MM.1S (cell line): ENCODE results near the gene PDCD7.

ENCODE experiments used
- DNase-seq: peaks from one replicate; pipeline ENCODE4 v3.0.0-alpha.2; 2015
- H2AFZ ChIP-seq: fragments of 300-600 bp; sonication (generic); 2 replicates; pipeline ENCODE4 v1.6.0; 2016; ENCODE audit warnings: antibody characterized with exemption, low read length
- H3F3A ChIP-seq: fragments of 300-600 bp; sonication (generic); 2 replicates; pipeline ENCODE4 v1.6.1; 2016; ENCODE audit warnings: mild to moderate bottlenecking, antibody characterized with exemption, low read length, moderate library complexity, mixed read lengths; ENCODE audit not compliant: insufficient read depth
- H3K27ac ChIP-seq: fragments of 300-600 bp; sonication (generic); 2 replicates; pipeline ENCODE4 v1.5.1; 2016; ENCODE audit warnings: mild to moderate bottlenecking, low read length
- H3K27me3 ChIP-seq: fragments of 300-600 bp; sonication (generic); replicated peaks from 2 replicates; pipeline ENCODE4 v1.6.0; 2016; ENCODE audit warnings: low read length; ENCODE audit not compliant: insufficient read depth
- H3K36me3 ChIP-seq: fragments of 300-600 bp; sonication (generic); replicated peaks from 2 replicates; pipeline ENCODE4 v1.6.1; 2016; ENCODE audit warnings: mild to moderate bottlenecking, low read length, mixed read lengths; ENCODE audit not compliant: insufficient read depth
- H3K4me1 ChIP-seq: fragments of 300-600 bp; sonication (generic); 2 replicates; pipeline ENCODE4 v1.6.1; 2016; ENCODE audit warnings: low read length, mixed read lengths
- H3K4me2 ChIP-seq: fragments of 300-600 bp; sonication (generic); 2 replicates; pipeline ENCODE4 v1.6.0; 2016; ENCODE audit warnings: low read depth, low read length
- H3K4me3 ChIP-seq: fragments of 300-600 bp; sonication (generic); 2 replicates; pipeline ENCODE4 v1.5.1; 2016; ENCODE audit warnings: low read length, mixed read lengths
- H3K79me2 ChIP-seq: fragments of 300-600 bp; sonication (generic); 2 replicates; pipeline ENCODE4 v1.6.1; 2016; ENCODE audit warnings: mixed run types, low read length, mixed read lengths
- H3K9ac ChIP-seq: fragments of 300-600 bp; sonication (generic); 2 replicates; pipeline ENCODE4 v1.6.1; 2016; ENCODE audit warnings: low read length, mixed read lengths
- H3K9me2 ChIP-seq: fragments of 300-600 bp; sonication (generic); replicated peaks from 2 replicates; pipeline ENCODE4 v1.6.1; 2016; ENCODE audit warnings: mild to moderate bottlenecking, low read length, mixed read lengths; ENCODE audit not compliant: insufficient read depth
- H3K9me3 ChIP-seq: fragments of 300-600 bp; sonication (generic); replicated peaks from 2 replicates; pipeline ENCODE4 v1.6.1; 2016; ENCODE audit warnings: mild to moderate bottlenecking, low read length, mixed read lengths; ENCODE audit not compliant: insufficient read depth
- H4K20me1 ChIP-seq: fragments of 300-600 bp; sonication (generic); 2 replicates; pipeline ENCODE4 v1.6.1; 2016; ENCODE audit warnings: mild to moderate bottlenecking, low read length, moderate library complexity, mixed read lengths; ENCODE audit not compliant: insufficient read depth
- EZH2 ChIP-seq: fragments of 300-600 bp; sonication (generic); optimal IDR thresholded peaks from 2 replicates; pipeline ENCODE3; 2017; ENCODE audit warnings: low read depth, mild to moderate bottlenecking, antibody characterized with exemption, low read length, mixed read lengths
- EZH2phosphoT487 ChIP-seq: fragments of 300-600 bp; sonication (generic); IDR thresholded peaks from 2 replicates; pipeline ENCODE4 v1.6.1; 2018; ENCODE audit warnings: antibody characterized with exemption, low read length
- TF ChIP-seq, protein P1 (sequence below): fragments of 300-600 bp; sonication (generic); IDR thresholded peaks from 2 replicates; pipeline ENCODE4 v1.5.1; 2016; ENCODE audit warnings: antibody characterized with exemption, low read length, mixed read lengths

Gene PDCD7

DNA sequence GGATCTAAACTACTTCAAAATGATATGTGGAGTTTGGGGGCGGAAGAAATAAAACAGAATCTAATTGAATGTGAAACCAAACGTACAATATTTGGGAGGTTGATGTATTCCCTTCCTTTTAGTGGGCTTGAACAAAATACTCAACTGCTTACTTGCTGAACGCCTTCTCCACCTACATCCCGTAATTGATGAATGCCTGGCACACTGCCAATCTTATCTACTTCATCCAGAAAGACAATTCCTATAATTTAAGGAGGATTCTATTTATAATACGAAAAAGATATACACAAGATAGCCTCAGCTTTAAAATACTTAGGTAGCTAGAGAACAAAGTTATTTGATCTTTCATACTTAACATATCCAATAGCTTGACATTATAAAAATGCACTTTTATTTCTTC is 23.1 kb upstream of the PDCD7 start:
- Histone ChIP-seq H3K9me2 (no peaks in the 10 kb centered on the region), H3K9ac (no peak overlapping the region), H3K4me1 (0 out of 2 replicates have a peak, but pooled peaks cover 5% of the 10 kb centered on the region), H3K79me2 (peaks cover 4% of the 10 kb centered on the region; the same call in 1 of the 2 replicates), H3K4me3 (no peak overlapping the region), H2AFZ (no peak overlapping the region), H3K36me3 (peaks cover 8% of the 10 kb centered on the region), H3F3A (no peaks in the 10 kb centered on the region), H4K20me1 (no peaks in the 10 kb centered on the region), H3K27ac (no peak overlapping the region), H3K9me3 (no peaks in the 10 kb centered on the region), H3K4me2 (no peak overlapping the region), H3K27me3 (no peaks in the 10 kb centered on the region)
- TF ChIP-seq EZH2phosphoT487, result no peak
- no peak for TF ChIP-seq EZH2
- TF ChIP-seq, protein P1, sequence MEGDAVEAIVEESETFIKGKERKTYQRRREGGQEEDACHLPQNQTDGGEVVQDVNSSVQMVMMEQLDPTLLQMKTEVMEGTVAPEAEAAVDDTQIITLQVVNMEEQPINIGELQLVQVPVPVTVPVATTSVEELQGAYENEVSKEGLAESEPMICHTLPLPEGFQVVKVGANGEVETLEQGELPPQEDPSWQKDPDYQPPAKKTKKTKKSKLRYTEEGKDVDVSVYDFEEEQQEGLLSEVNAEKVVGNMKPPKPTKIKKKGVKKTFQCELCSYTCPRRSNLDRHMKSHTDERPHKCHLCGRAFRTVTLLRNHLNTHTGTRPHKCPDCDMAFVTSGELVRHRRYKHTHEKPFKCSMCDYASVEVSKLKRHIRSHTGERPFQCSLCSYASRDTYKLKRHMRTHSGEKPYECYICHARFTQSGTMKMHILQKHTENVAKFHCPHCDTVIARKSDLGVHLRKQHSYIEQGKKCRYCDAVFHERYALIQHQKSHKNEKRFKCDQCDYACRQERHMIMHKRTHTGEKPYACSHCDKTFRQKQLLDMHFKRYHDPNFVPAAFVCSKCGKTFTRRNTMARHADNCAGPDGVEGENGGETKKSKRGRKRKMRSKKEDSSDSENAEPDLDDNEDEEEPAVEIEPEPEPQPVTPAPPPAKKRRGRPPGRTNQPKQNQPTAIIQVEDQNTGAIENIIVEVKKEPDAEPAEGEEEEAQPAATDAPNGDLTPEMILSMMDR, result no peak
- DNase-seq, result no peak

DNA sequence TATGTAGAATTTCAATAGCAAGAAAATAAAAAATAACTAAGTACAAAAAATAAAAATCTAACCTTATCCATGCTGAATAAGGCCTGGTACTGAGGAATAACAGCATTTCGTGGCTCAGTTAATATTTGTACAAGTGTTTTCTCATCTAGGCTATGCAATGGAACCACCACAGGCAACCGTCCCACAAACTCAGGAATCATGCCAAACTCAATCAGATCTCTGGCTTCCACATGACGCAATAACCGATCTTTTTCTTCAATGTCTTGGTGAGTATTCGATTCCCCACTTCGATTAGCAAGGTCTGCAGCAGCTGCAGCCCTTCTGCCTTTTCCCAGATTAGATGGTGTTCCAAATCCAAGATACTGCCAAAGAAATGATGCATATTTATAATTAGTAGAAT is 21.1 kb upstream of the PDCD7 start:
- Histone ChIP-seq H3F3A (no peaks in the 10 kb centered on the region), H3K9me2 (no peaks in the 10 kb centered on the region), H3K79me2 (no peaks in the 10 kb centered on the region), H3K27me3 (no peaks in the 10 kb centered on the region), H3K9ac (no peak overlapping the region), H3K9me3 (no peaks in the 10 kb centered on the region), H3K36me3 (peaks cover 8% of the 10 kb centered on the region), H2AFZ (no peak overlapping the region), H3K4me1 (no peaks in the 10 kb centered on the region), H3K27ac (no peak overlapping the region), H4K20me1 (no peaks in the 10 kb centered on the region), H3K4me2 (no peak overlapping the region), H3K4me3 (no peak overlapping the region)
- DNase-seq, result no peak
- no peak for TF ChIP-seq EZH2phosphoT487
- TF ChIP-seq, protein P1, result no peak
- no peak for TF ChIP-seq EZH2

DNA sequence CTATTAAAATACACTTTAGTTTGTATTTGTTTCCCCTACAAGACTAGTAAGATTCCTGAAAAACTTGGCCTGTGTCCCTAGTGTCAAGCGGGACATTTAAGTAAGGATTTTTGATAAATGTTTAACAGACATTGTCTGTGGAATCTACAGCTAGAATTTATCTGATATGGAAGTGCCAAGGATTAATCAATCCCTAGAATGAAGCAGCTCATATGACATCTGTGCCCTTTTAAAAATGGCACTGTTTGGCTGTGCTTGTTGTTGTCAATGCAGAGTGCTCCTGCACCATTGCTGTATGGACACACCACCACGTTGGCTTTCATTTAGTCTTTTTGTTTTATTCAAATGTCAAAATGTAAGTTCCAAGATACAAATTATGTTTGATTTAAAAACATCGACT is 14.3 kb upstream of the PDCD7 start:
- Histone ChIP-seq H3K4me1 (no peaks in the 10 kb centered on the region), H3F3A (no peaks in the 10 kb centered on the region), H2AFZ (no peak overlapping the region), H3K27me3 (no peaks in the 10 kb centered on the region), H4K20me1 (no peaks in the 10 kb centered on the region), H3K9me3 (no peaks in the 10 kb centered on the region), H3K4me2 (no peak overlapping the region), H3K27ac (no peak overlapping the region), H3K4me3 (no peak overlapping the region), H3K79me2 (no peaks in the 10 kb centered on the region), H3K36me3 (peaks cover 2% of the 10 kb centered on the region; the same call in 1 of the 2 replicates), H3K9ac (no peak overlapping the region), H3K9me2 (no peaks in the 10 kb centered on the region)
- TF ChIP-seq, protein P1, result no peak
- no peak for TF ChIP-seq EZH2phosphoT487
- no peak for TF ChIP-seq EZH2
- no peak for DNase-seq
